Subcutaneous adipose tissue (tissue), 4 donors: Measurements from ENCODE around the gene PRSS48. TPM values are rescaled to one million over a fixed set of nuclear protein-coding genes. Genes with fewer than 3 reads are reported as not detected.

Experiments used
- total RNA-seq, 4 donors: library from RNA; depleted of rRNA; stranded (reverse); fragments of >200 nt; gene quantifications; one replicate each; pipeline ENCODE4 v1.1.0, GENCODE V29; 2016
- TF ChIP-seq, protein P1 (sequence below): fragments of 450-650 bp; IDR thresholded peaks from one replicate; pipeline ENCODE4 v1.5.1; 2016; ENCODE audit warnings: low read depth, mild to moderate bottlenecking, control low read depth, antibody characterized with exemption, moderate library complexity

Gene PRSS48
- total RNA-seq, 4 donors from 2014 or later = not detected

GRCh38 chr4:151238477-151238876 lies 38.5 kb upstream of the PRSS48 start:
- TF ChIP-seq, protein P1, sequence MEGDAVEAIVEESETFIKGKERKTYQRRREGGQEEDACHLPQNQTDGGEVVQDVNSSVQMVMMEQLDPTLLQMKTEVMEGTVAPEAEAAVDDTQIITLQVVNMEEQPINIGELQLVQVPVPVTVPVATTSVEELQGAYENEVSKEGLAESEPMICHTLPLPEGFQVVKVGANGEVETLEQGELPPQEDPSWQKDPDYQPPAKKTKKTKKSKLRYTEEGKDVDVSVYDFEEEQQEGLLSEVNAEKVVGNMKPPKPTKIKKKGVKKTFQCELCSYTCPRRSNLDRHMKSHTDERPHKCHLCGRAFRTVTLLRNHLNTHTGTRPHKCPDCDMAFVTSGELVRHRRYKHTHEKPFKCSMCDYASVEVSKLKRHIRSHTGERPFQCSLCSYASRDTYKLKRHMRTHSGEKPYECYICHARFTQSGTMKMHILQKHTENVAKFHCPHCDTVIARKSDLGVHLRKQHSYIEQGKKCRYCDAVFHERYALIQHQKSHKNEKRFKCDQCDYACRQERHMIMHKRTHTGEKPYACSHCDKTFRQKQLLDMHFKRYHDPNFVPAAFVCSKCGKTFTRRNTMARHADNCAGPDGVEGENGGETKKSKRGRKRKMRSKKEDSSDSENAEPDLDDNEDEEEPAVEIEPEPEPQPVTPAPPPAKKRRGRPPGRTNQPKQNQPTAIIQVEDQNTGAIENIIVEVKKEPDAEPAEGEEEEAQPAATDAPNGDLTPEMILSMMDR = no peak

DNA sequence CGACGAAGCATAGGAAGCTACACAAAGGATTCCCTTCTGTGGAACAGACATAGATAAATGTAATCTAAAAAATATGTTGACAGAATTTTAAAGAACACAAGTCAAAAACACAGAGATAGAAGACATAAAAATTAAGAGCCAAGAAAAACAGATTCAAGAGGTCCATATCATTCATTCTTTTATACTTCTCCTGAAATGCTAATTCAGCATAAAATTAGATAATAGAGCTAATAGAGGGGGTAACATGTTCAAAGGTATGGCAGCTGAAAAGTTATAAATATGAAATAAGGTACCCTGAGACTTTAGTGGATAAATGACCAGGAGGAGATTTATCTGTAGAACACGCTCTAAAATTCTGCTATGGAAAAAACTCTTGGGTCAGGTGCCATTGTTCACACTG lies 37.4 kb upstream of the PRSS48 start:
- TF ChIP-seq, protein P1 = no peak

DNA sequence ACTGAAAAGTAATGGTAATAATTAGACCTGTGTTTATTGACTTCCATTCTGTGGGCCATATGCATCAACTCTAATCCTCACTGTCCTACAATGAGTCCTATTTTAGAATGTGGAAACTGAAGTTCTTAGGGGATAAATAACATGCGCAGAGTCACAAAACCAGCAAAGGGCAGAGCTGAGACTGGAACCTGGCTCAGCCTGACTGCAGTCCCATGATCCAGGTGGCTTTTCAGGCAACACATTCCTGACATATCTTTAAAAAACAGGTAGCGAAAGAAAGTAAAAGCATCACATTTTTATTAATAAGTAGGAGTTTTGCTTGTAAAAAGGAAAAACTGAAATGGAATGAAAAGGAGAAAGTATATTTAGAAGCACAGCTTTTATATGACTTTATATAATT lies 34.7 kb upstream of the PRSS48 start:
- TF ChIP-seq, protein P1 = no peak

DNA sequence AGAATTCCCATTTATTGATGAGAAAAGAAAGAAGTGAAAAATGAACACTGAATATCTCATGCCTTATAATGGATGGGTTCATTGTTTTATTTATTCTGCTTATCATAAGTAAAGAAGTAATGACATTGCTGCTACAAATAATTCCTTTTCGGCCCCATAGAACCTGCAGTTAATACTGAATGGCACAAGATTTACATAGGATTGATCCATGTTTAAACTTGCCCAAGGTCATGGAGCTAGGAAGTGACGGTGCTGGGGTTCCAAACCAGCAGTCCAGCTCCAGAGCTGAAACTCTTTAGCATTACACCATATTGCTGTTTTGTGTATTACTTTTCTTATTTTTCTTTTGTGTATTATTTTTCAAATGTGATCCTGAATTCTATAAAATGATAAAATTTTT lies 30.2 kb upstream of the PRSS48 start:
- TF ChIP-seq, protein P1 = no peak

DNA sequence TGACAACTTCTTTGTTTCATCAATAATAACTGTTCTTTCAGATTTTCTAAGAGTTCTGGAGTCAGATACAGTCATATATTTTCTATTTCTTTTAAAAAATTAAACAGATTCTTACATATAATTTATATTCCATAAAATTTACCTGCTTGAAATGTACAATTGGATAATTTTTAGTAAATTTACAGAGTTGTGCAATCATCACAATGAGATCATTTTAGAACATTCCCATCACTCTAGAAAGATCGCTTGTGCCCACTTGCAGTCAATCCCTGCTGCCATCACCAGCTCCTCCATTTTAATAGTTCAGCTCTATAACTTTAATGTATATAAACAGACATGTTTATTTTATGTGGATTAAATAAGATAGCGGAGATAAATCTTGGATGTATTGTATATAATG lies 29.6 kb upstream of the PRSS48 start:
- TF ChIP-seq, protein P1 = no peak

DNA sequence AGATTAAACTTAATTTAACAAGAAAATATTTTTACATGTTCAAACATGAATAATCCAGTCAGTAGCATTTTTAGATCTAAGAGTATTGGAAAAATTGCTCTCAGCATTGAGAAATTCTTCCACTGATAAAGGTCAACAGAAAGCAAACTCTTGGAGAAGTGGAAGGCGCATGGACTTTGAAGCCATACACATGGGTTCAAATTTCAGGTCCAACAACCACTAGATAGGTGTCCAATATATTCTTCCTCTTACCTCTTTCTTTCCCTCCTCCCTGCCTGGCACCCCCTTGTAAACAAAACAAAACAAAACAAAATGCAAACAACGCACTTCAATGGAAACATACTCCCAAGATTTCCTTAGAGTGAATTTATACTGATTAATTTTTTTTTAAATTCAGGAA lies 28.4 kb upstream of the PRSS48 start:
- TF ChIP-seq, protein P1 = no peak

GRCh38 chr4:151250706-151251105 lies 26.3 kb upstream of the PRSS48 start:
- TF ChIP-seq, protein P1 = no peak
